Progenitor cell of endocrine pancreas (in vitro differentiated cells): ENCODE results near the gene RAB35. TPM values are rescaled to one million over a fixed set of nuclear protein-coding genes. Genes with fewer than 3 reads are reported as not detected.

Experiments used
- DNase-seq: peaks from one replicate; pipeline ENCODE4 v3.0.0; 2021; ENCODE audit warnings: low spot score; ENCODE audit not compliant: unreplicated experiment
- H3K27ac Mint-ChIP-seq: 2 replicates; pipeline ENCODE4 v1.8.0; 2021; ENCODE audit warnings: mild to moderate bottlenecking, moderate library complexity, mixed read lengths
- H3K27me3 Mint-ChIP-seq: 2 replicates; pipeline ENCODE4 v1.8.0; 2021; ENCODE audit warnings: mixed read lengths
- H3K36me3 Mint-ChIP-seq: 2 replicates; pipeline ENCODE4 v1.8.0; 2022; ENCODE audit warnings: mixed read lengths; ENCODE audit not compliant: insufficient read depth
- H3K4me1 Mint-ChIP-seq: 2 replicates; pipeline ENCODE4 v1.8.0; 2021; ENCODE audit warnings: low read depth, mixed read lengths
- H3K4me3 Mint-ChIP-seq: 2 replicates; pipeline ENCODE4 v1.8.0; 2021; ENCODE audit warnings: low read depth, mild to moderate bottlenecking, moderate library complexity, mixed read lengths
- H3K9me3 Mint-ChIP-seq: 2 replicates; pipeline ENCODE4 v1.8.0; 2021; ENCODE audit warnings: low read depth, mixed read lengths
- total RNA-seq: library from RNA; stranded (reverse); gene quantifications from 2 replicates; pipeline ENCODE4 v1.2.1, GENCODE V29; 2021
- TF ChIP-seq, protein P1 (sequence below): fragments of 200-600 bp; sonication (generic); IDR thresholded peaks from one replicate; pipeline ENCODE4 v1.5.0; 2021; ENCODE audit warnings: antibody characterized with exemption, mild to moderate bottlenecking; ENCODE audit not compliant: unreplicated experiment

RAB35 gene
- total RNA-seq, 1 donor from 2014 or later = 36.7 TPM

GRCh38 chr12:120086801-120087621, 29.5 kb downstream of the RAB35 start:
- Mint-ChIP-seq H3K9me3 (no peaks in the 10 kb centered on the region), H3K36me3 (no peaks in the 10 kb centered on the region), H3K27me3 (no peaks in the 10 kb centered on the region), H3K4me3 (peak overlapping the region; percentile 60), H3K4me1 (peaks cover 6% of the 10 kb centered on the region), H3K27ac (peak overlapping the region; percentile 94)
- TF ChIP-seq, protein P1, sequence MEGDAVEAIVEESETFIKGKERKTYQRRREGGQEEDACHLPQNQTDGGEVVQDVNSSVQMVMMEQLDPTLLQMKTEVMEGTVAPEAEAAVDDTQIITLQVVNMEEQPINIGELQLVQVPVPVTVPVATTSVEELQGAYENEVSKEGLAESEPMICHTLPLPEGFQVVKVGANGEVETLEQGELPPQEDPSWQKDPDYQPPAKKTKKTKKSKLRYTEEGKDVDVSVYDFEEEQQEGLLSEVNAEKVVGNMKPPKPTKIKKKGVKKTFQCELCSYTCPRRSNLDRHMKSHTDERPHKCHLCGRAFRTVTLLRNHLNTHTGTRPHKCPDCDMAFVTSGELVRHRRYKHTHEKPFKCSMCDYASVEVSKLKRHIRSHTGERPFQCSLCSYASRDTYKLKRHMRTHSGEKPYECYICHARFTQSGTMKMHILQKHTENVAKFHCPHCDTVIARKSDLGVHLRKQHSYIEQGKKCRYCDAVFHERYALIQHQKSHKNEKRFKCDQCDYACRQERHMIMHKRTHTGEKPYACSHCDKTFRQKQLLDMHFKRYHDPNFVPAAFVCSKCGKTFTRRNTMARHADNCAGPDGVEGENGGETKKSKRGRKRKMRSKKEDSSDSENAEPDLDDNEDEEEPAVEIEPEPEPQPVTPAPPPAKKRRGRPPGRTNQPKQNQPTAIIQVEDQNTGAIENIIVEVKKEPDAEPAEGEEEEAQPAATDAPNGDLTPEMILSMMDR = peak; percentile 93
- peak; percentile 100 for DNase-seq

- TF ChIP-seq, protein P1 = no peak
- DNase-seq = no peak
- Mint-ChIP-seq H3K36me3 (no peaks in the 10 kb centered on the region), H3K4me1 (peaks cover 6% of the 10 kb centered on the region), H3K9me3 (no peaks in the 10 kb centered on the region), H3K27me3 (no peaks in the 10 kb centered on the region), H3K27ac (peak overlapping the region; percentile 94), H3K4me3 (peak overlapping the region; percentile 60)
These were observed 30.5 kb downstream of the RAB35 start for GRCh38 chr12:120085920-120086645.

- peaks cover 2% of the 10 kb centered on the region for H3K27me3 Mint-ChIP-seq
- no peaks in the 10 kb centered on the region for H3K36me3 Mint-ChIP-seq
- DNase-seq = no peak
- no peaks in the 10 kb centered on the region for H3K9me3 Mint-ChIP-seq
- H3K4me3 Mint-ChIP-seq = no peak overlapping the region
- TF ChIP-seq, protein P1 = no peak
- H3K27ac Mint-ChIP-seq = no peak overlapping the region
- H3K4me1 Mint-ChIP-seq = peaks cover 13% of the 10 kb centered on the region
These were observed 34.9 kb downstream of the RAB35 start for GRCh38 chr12:120081641-120082040.

DNA sequence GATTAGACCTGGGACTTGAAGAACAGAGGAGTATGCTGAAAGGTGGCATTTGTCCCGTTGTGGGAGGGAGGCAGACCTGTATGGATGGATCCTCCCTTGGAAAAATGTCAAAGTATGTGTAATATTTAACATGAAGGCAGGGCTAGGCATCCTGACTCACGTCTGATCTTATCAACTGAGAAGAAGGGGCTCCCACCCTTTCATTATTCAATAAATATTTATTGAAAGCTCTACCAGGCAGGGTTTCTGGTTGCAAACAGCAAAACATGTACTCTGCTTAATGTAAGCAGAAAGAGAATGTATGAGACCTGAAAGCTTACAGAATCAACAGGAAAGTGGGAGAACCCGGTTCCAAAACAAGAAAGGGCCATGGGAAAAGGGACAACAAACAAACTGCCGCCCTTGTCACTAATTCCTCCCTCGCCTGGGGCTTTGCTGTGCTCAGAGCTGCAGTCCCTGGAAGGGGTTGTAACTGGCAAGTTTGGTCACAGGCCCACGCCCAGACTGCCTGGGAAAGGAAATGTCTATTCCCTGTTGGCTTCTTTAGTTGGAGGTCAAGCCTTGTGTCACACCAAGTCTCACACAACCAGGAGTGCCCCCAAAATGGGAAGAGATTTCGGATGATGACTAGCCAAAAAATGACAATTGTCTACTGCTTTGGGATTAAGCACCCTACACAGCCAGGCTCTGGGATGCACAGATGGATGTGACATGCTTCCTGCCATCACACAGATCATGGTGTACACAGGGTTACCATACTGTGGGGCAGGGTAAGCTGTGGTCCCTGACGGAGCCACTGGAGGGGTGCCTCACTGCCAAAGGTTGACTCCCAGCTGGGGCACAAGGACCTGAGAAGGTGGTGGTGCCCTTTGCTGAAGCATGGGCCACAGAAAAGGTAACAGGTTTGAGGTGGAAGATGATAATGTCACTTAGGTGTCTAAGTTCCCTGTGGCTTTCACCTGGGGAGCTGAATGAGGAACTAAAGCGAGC, 36.8 kb downstream of the RAB35 start:
- Mint-ChIP-seq H3K9me3 (no peaks in the 10 kb centered on the region), H3K27me3 (peaks cover 2% of the 10 kb centered on the region), H3K4me1 (peaks cover 11% of the 10 kb centered on the region), H3K4me3 (no peak overlapping the region), H3K27ac (peak overlapping the region; percentile 60), H3K36me3 (no peaks in the 10 kb centered on the region)
- no peak for DNase-seq
- TF ChIP-seq, protein P1 = no peak
